Neural progenitor cell (in vitro differentiated cells): ENCODE results near the gene ROBO2.

Experiments
- CTCF ChIP-seq: fragments of 200-600 bp; sonication (generic); IDR thresholded peaks from 2 replicates; pipeline ENCODE4 v1.5.1; 2017; ENCODE audit warnings: antibody characterized with exemption, mild to moderate bottlenecking
- EZH2 ChIP-seq: fragments of 200-600 bp; sonication (generic); IDR thresholded peaks from 2 replicates; pipeline ENCODE4 v1.6.1; 2017; ENCODE audit warnings: antibody characterized with exemption, mild to moderate bottlenecking, moderate library complexity

- no peak for TF ChIP-seq CTCF
- TF ChIP-seq EZH2 = no peak
Observed at GRCh38 chr3:77524463-77524862, 484.6 kb downstream of the ROBO2 start.
